Lower leg skin (tissue), 3 donors: Measurements from ENCODE around the gene UTY.

Experiments used
- POLR2A ChIP-seq, 2 donors: fragments of 450-650 bp; IDR thresholded peaks; one replicate each; pipeline ENCODE4 v1.6.1; 2016 to 2017; ENCODE audit warnings: antibody characterized with exemption in 2 of 2, mild to moderate bottlenecking in 1 of 2, moderate library complexity in 1 of 2
- TF ChIP-seq, protein P1 (sequence below), 3 donors: fragments of 450-650 bp; IDR thresholded peaks; one replicate each; pipeline ENCODE4 v1.5.1; 2016; ENCODE audit warnings: antibody characterized with exemption in 3 of 3, mild to moderate bottlenecking in 3 of 3, moderate library complexity in 2 of 3

DNA sequence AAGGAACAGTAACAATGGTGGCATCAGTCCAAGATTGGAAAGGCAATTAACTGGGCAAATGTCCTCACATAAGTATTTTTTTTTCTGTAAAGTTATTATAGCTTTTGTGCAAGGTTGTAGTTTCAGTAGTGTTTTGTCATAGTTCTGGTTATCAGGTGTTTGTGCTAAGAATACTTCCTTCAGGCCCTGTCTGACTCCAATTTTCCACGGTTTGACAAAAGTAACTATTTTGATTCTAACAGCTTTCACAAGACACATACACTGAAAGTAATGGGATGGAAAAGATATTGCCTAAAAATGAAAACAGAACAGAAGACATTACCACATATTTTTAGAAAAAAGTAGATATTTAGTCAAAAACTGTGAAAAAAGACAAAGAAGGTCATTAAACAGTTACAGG is 40.6 kb upstream of the UTY start:
- TF ChIP-seq, protein P1, sequence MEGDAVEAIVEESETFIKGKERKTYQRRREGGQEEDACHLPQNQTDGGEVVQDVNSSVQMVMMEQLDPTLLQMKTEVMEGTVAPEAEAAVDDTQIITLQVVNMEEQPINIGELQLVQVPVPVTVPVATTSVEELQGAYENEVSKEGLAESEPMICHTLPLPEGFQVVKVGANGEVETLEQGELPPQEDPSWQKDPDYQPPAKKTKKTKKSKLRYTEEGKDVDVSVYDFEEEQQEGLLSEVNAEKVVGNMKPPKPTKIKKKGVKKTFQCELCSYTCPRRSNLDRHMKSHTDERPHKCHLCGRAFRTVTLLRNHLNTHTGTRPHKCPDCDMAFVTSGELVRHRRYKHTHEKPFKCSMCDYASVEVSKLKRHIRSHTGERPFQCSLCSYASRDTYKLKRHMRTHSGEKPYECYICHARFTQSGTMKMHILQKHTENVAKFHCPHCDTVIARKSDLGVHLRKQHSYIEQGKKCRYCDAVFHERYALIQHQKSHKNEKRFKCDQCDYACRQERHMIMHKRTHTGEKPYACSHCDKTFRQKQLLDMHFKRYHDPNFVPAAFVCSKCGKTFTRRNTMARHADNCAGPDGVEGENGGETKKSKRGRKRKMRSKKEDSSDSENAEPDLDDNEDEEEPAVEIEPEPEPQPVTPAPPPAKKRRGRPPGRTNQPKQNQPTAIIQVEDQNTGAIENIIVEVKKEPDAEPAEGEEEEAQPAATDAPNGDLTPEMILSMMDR (IDR thresholded peaks at IDR 0.05) = no peak
- TF ChIP-seq POLR2A (IDR thresholded peaks at IDR 0.05) = no peak
